ENCODE results near the gene TNIP1.

The TNIP1 gene

GRCh38 chr5:151110992-151111391 is 30.2 kb upstream of the TNIP1 start:
- Histone ChIP-seq H3K4me1 (ENCODE audit: insufficient read depth, low read length) (no peaks in the 10 kb centered on the region), H3K36me3 (ENCODE audit: insufficient read depth, low read length) (peaks cover 14% of the 10 kb centered on the region; the same call in 1 of the 2 replicates), H3K9ac (ENCODE audit: low read depth, low read length) (no peak overlapping the region), H3K9me3 (ENCODE audit: control insufficient read depth, insufficient read depth, low read length) (no peaks in the 10 kb centered on the region)

GRCh38 chr5:151110122-151110681 is 29.4 kb upstream of the TNIP1 start:
- Histone ChIP-seq H3K9ac (ENCODE audit: low read depth, low read length) (no peak overlapping the region), H3K4me1 (ENCODE audit: insufficient read depth, low read length) (no peaks in the 10 kb centered on the region), H3K36me3 (ENCODE audit: insufficient read depth, low read length) (peaks cover 14% of the 10 kb centered on the region; the same call in 1 of the 2 replicates), H3K9me3 (ENCODE audit: control insufficient read depth, insufficient read depth, low read length) (no peaks in the 10 kb centered on the region)

GRCh38 chr5:151108566-151108965 is 27.7 kb upstream of the TNIP1 start:
- Histone ChIP-seq H3K9me3 (ENCODE audit: control insufficient read depth, insufficient read depth, low read length) (no peaks in the 10 kb centered on the region), H3K4me1 (ENCODE audit: insufficient read depth, low read length) (no peaks in the 10 kb centered on the region), H3K36me3 (ENCODE audit: insufficient read depth, low read length) (peaks cover 14% of the 10 kb centered on the region; the same call in 1 of the 2 replicates), H3K9ac (ENCODE audit: low read depth, low read length) (no peak overlapping the region)

GRCh38 chr5:151107738-151108520 is 27.1 kb upstream of the TNIP1 start:
- Histone ChIP-seq H3K9ac (ENCODE audit: low read depth, low read length) (no peak overlapping the region), H3K36me3 (ENCODE audit: insufficient read depth, low read length) (peaks cover 14% of the 10 kb centered on the region; the same call in 1 of the 2 replicates), H3K9me3 (ENCODE audit: control insufficient read depth, insufficient read depth, low read length) (no peaks in the 10 kb centered on the region), H3K4me1 (ENCODE audit: insufficient read depth, low read length) (no peaks in the 10 kb centered on the region)

- no peaks in the 10 kb centered on the region for H3K4me1 ChIP-seq (ENCODE audit: insufficient read depth, low read length)
- no peaks in the 10 kb centered on the region for H3K9me3 ChIP-seq (ENCODE audit: control insufficient read depth, insufficient read depth, low read length)
- H3K36me3 ChIP-seq (ENCODE audit: insufficient read depth, low read length), result peaks cover 17% of the 10 kb centered on the region; the same call in 1 of the 2 replicates
- H3K9ac ChIP-seq (ENCODE audit: low read depth, low read length), result no peak overlapping the region
Observed at GRCh38 chr5:151107084-151107483, 26.2 kb upstream of the TNIP1 start.

GRCh38 chr5:151106509-151106908 is 25.7 kb upstream of the TNIP1 start:
- Histone ChIP-seq H3K36me3 (ENCODE audit: insufficient read depth, low read length) (peaks cover 17% of the 10 kb centered on the region; the same call in 1 of the 2 replicates), H3K9ac (ENCODE audit: low read depth, low read length) (no peak overlapping the region), H3K9me3 (ENCODE audit: control insufficient read depth, insufficient read depth, low read length) (no peaks in the 10 kb centered on the region), H3K4me1 (ENCODE audit: insufficient read depth, low read length) (no peaks in the 10 kb centered on the region)

GRCh38 chr5:151106043-151106442 is 25.2 kb upstream of the TNIP1 start:
- peaks cover 17% of the 10 kb centered on the region; the same call in 1 of the 2 replicates for H3K36me3 ChIP-seq (ENCODE audit: insufficient read depth, low read length)

GRCh38 chr5:151105561-151105960 is 24.7 kb upstream of the TNIP1 start:
- Histone ChIP-seq H3K36me3 (ENCODE audit: insufficient read depth, low read length) (peaks cover 13% of the 10 kb centered on the region; the same call in 1 of the 2 replicates), H3K4me1 (ENCODE audit: insufficient read depth, low read length) (no peaks in the 10 kb centered on the region), H3K9ac (ENCODE audit: low read depth, low read length) (no peak overlapping the region), H3K9me3 (ENCODE audit: control insufficient read depth, insufficient read depth, low read length) (no peaks in the 10 kb centered on the region)

More at GRCh38 chr5:151106043-151106442, 25.2 kb upstream of the TNIP1 start:
- Histone ChIP-seq H3K4me1 (ENCODE audit: insufficient read depth, low read length) (no peaks in the 10 kb centered on the region), H3K9me3 (ENCODE audit: control insufficient read depth, insufficient read depth, low read length) (no peaks in the 10 kb centered on the region), H3K9ac (ENCODE audit: low read depth, low read length) (no peak overlapping the region)

GRCh38 chr5:151104795-151105194 is 24.0 kb upstream of the TNIP1 start:
- H3K4me1 ChIP-seq (ENCODE audit: insufficient read depth, low read length), result no peaks in the 10 kb centered on the region
- no peak overlapping the region for H3K9ac ChIP-seq (ENCODE audit: low read depth, low read length)
- H3K9me3 ChIP-seq (ENCODE audit: control insufficient read depth, insufficient read depth, low read length), result no peaks in the 10 kb centered on the region
- peaks cover 13% of the 10 kb centered on the region; the same call in 1 of the 2 replicates for H3K36me3 ChIP-seq (ENCODE audit: insufficient read depth, low read length)

GRCh38 chr5:151101746-151102145 is 20.9 kb upstream of the TNIP1 start:
- peaks cover 4% of the 10 kb centered on the region; the same call in 1 of the 2 replicates for H3K36me3 ChIP-seq (ENCODE audit: insufficient read depth, low read length)
- H3K9ac ChIP-seq (ENCODE audit: low read depth, low read length), result no peak overlapping the region
- no peaks in the 10 kb centered on the region for H3K4me1 ChIP-seq (ENCODE audit: insufficient read depth, low read length)

GRCh38 chr5:151101151-151101550 is 20.3 kb upstream of the TNIP1 start:
- no peak overlapping the region for H3K9ac ChIP-seq (ENCODE audit: low read depth, low read length)
- no peaks in the 10 kb centered on the region for H3K9me3 ChIP-seq (ENCODE audit: control insufficient read depth, insufficient read depth, low read length)
- peaks cover 4% of the 10 kb centered on the region; the same call in 1 of the 2 replicates for H3K36me3 ChIP-seq (ENCODE audit: insufficient read depth, low read length)
- H3K4me1 ChIP-seq (ENCODE audit: insufficient read depth, low read length), result no peaks in the 10 kb centered on the region; the same call in 1 of the 2 replicates

More at GRCh38 chr5:151101746-151102145, 20.9 kb upstream of the TNIP1 start:
- no peaks in the 10 kb centered on the region for H3K9me3 ChIP-seq (ENCODE audit: control insufficient read depth, insufficient read depth, low read length)

- Histone ChIP-seq H3K36me3 (ENCODE audit: insufficient read depth, low read length) (peaks cover 4% of the 10 kb centered on the region; the same call in 1 of the 2 replicates), H3K4me1 (ENCODE audit: insufficient read depth, low read length) (peaks cover 2% of the 10 kb centered on the region; the same call in 1 of the 2 replicates), H3K9ac (ENCODE audit: low read depth, low read length) (no peak overlapping the region), H3K9me3 (ENCODE audit: control insufficient read depth, insufficient read depth, low read length) (no peaks in the 10 kb centered on the region)
Observed at GRCh38 chr5:151100681-151101080, 19.8 kb upstream of the TNIP1 start.

- H3K9ac ChIP-seq (ENCODE audit: low read depth, low read length), result no peak overlapping the region
- peaks cover 21% of the 10 kb centered on the region for H3K4me1 ChIP-seq (ENCODE audit: insufficient read depth, low read length)
Observed at GRCh38 chr5:151098768-151099121, 17.9 kb upstream of the TNIP1 start.

GRCh38 chr5:151097820-151098767 is 17.3 kb upstream of the TNIP1 start:
- Histone ChIP-seq H3K36me3 (ENCODE audit: insufficient read depth, low read length) (peaks cover 4% of the 10 kb centered on the region; the same call in 1 of the 2 replicates), H3K9ac (ENCODE audit: low read depth, low read length) (no peak overlapping the region), H3K4me1 (ENCODE audit: insufficient read depth, low read length) (peaks cover 27% of the 10 kb centered on the region), H3K9me3 (ENCODE audit: control insufficient read depth, insufficient read depth, low read length) (no peaks in the 10 kb centered on the region)

More at GRCh38 chr5:151098768-151099121, 17.9 kb upstream of the TNIP1 start:
- Histone ChIP-seq H3K36me3 (ENCODE audit: insufficient read depth, low read length) (peaks cover 4% of the 10 kb centered on the region; the same call in 1 of the 2 replicates), H3K9me3 (ENCODE audit: control insufficient read depth, insufficient read depth, low read length) (no peaks in the 10 kb centered on the region)

Data from ES-I3 (cell line).